ENCODE results near the gene TMEM59.

GRCh38 chr1:54094001-54094729, 41.2 kb upstream of the TMEM59 start:
- TF ChIP-seq CTCF (conservative IDR thresholded peaks at IDR 0.05; ENCODE audit: low read depth, low read length) (no peak), EZH2 (IDR thresholded peaks at IDR 0.05; ENCODE audit: borderline replicate concordance, low read depth, low read length, poor library complexity, severe bottlenecking) (no peak)

All from A673 (cell line).